Measurements from ENCODE around the gene TSPAN33.
"Not testable (repeated sequence)": the region's sequence is repeated elsewhere in the genome, so short reads cannot be mapped to it uniquely, and the experiment has no call there.

Gene TSPAN33

DNA sequence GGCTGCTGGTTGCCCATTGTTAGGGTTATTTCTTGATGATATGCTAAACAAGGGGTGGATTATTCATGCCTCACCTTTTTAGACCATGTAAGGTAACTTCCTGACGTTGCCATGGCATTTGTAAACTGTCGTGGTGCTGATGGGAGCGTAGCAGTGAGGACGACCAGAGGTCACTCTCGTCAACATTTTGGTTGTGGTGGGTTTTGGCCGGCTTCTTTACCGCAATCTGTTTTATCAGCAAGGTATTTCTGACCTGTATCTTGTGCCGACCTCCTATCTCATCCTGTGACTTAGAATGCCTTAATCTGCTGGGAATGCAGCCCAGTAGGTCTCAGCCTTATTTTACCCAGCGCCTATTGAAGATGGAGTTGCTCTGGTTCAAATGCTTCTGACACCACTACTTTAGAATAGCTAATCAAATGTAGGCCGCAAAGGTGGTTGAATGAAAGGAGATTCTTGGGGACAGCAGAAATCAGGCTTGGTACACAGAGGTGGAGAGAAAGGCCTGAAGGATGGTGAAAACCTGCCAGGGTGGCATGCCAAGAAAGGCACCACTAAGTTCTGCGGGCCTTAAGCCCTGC is 26.0 kb downstream of the TSPAN33 start:
- no peak for DNase-seq

DNA sequence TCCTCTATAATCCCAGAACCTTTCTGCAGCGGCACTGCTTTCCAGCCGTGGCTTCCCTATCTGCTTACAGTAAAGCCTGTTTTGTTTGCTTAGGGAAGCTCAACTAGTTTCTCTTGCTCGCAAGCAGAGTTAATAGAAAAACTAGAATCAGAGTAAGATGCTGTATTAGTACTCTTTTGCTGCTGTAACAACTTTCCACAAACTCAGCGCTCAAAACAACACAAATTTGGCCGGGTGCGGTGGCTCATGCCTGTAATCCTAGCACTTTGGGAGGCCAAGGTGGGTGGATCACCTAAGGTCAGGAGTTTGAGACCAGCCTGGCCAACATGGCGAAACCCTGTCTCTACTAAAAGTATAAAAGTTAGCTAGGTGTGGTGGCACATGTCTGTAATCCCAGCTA is 29.4 kb downstream of the TSPAN33 start:
- DNase-seq = not testable (repeated sequence)

DNA sequence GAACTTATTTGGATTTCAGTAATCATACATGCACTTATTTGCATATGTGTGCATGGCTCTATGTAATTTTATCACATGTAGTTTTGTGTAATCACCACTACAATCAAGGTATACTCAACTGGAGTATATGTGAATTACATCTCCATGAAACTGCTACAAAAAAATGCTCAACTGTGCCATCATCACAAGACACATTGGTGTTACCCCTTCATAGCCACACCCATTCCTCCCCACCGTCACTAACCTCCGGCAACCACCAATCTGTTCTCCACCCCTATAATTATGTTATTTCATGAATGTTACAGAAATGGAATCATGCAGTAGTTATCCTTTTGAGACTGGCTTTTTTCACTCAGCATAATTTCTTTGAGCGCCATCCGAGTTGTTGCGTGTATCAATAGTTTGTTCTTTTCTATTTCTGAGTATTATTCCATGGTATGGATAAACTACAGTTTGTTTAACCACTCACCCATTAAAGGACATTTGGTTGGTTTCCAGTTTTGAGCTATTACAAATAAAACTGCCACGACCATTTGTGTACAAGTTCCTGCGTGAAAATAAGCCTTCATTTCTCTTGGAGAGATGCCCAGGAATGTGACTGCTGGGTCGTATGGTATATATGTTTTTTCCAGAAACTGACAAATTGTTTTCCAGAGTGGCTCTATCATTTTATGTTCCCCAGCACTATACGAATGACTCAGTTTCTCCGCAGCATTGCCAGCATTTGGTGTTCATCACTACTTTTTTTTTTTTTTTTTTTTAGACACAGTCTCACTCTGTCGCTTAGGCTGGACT is 32.6 kb downstream of the TSPAN33 start:
- no peak for DNase-seq

DNA sequence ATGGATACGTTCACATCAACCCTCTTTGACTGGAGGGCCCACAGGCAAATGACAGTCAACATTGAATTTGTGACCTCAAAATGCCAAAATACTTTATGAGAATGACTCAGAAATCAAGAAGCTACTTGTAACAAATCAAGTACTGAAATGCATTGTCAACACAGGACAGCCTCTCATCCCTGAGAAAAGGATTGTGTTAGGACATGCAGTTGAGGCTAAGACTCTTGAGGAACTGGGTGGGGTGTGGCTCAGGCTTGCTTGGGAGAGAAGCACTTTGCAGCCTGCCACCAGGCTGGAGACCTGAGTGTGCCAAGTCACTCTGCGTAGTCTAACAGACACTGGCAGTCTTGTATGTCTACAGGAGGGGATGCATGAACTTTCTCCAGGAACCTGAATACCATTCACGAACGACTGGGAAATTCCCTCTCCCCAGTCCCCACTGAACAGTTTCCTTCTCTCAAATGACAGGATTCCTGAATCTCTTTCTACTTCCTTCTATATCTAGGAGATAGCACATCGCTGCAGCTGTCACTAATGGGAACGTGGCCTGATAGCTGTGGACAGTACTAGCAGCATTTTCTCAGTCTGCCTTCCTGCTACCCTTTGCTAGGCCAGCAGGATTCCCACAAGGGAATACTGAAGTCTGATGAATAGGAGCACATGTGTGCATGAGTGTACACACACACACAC is 40.6 kb downstream of the TSPAN33 start:
- no peak for DNase-seq

DNA sequence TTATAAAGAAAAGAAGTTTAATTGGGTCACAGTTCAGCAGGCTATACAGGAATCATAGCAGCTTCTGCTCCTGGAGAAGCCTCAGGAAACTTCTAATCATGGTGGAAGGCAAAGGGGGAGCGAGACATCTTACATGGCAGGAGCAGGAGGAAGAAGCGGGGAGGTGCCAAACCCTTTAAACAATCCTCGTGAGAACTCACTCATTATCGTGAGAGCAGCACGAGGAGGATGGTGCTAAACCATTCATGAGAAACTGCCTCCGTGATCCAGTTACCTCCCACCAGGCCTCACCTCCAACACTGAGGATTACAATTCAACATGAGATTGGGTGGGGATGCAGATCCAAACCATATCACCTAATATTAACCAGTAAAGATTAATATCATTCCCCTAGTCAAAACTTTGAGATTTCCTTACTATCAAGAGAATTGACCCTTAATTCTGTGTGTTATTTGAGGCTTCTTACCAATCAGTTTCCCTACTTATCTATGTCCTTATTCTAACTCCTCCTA is 42.3 kb downstream of the TSPAN33 start:
- DNase-seq = no peak

DNA sequence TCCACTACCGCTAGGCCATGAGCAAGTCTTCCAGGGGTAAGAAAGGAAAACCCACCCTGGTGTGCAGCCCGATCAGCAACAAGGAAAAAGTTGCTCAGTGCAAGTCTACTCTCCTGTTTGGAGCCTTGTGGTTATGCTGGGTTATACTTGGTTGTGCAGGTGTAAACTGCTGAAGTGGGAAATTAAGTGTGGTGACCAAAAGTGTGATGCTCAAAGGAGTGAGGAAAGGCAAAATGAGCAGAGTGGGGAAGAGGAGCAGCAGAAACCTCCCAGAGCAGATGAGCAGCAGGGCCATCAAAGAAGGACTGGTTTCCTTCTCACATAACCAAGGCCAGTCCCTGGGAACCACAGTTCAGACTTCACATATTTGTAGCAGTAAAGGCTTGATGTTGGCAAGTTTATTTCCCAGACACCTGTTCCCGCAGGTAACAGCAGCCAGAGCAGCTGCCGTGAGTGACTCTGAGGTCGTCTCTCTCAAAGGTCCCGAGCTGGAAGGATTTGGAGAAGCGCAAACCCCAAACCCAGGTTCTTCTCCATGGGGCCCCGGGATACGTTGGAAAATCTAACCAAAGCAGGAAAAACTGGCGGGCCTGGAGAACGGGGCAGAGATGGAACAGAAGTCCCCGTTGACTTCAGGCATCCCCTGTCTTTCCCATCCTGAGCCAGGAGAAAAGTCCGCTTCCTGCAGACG is 43.3 kb downstream of the TSPAN33 start:
- DNase-seq = no peak

DNA sequence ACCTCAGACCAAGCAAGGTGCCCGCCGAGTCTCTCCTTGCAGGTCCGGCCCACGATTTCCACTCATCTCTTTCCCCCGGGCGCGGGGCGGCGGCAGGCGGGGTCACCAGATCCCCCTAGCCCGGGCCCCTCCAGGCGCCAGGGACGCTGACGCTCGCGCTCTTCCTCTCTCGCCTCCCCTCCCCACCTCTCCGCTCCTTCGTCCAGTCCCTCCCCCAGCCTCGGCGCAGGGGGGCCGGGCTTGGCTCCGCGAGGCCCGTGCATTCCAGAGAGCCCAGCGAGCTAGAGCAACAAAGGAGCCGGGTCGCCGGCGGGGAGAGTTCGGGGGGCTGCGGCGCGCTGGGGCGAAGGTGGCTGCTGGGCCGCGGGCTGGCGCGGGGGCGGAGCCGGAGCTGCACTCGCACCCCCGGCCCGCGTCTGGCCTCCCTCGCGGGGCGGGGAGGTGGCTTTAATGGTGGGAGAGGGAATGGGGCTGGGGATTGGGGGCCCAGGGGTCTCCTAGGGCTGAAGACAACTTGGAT is 43.9 kb downstream of the TSPAN33 start, which contains the start of gene SMO:
Gene SMO (plus strand): TSS at position 262 of the 520 bp plus-strand sequence. CDS start 519 bp downstream, outside the sequence.
- no peak for DNase-seq

DNA sequence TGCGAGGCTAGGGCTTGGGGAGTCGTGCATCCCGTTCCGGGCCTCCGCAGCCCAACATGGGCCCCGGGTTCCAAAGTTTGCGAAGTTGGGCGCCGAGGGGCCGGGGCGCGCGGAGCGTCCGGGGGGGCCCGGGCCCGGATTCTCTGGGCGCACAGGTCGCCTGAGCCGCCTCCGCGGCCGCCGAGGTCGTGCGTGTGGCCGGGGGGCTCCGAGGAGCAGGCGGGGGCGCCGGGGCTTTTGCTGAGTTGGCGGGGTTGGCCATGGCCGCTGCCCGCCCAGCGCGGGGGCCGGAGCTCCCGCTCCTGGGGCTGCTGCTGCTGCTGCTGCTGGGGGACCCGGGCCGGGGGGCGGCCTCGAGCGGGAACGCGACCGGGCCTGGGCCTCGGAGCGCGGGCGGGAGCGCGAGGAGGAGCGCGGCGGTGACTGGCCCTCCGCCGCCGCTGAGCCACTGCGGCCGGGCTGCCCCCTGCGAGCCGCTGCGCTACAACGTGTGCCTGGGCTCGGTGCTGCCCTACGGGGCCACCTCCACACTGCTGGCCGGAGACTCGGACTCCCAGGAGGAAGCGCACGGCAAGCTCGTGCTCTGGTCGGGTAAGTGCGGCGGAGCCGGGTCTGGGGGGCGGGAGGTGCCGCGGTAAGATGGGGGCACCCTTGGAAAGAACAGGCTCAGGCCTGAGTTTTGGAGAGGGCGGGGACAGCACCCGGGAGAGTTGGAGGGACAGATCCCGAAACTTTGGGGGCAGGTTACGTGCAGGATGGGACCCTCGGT is 44.6 kb downstream of the TSPAN33 start:
- no peak for DNase-seq

DNA sequence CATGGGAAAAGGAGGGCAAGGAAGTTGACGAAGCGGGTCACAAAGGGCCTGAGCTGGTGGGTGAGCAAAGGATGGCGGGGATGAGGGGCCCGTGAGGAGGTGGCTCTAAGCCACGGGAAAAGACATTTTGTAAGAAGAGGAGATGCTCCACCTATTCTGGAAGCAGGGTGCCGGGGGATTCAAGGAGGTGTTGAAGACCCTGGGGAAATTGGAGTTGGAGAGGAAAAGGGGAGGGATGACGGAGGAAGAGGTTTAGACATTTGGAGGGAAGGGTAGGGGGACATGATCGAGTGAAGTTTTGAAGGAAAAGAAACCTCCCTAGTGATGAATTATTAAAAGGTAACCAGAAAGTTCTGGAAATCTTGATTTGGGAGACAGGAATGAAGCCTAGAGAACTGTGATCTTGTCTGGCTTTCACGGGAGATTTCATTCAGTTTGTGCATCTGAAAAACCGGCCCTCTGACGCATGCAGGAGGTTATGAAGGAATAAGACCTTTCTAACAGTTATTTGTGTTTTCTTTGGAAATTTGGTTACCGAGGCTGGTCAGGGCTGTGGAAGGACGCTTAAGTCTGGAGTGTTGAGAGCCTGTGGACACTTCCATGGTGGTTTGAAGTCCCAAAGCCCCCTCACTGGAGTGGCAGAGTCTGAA is 45.3 kb downstream of the TSPAN33 start:
- DNase-seq = no peak

DNA sequence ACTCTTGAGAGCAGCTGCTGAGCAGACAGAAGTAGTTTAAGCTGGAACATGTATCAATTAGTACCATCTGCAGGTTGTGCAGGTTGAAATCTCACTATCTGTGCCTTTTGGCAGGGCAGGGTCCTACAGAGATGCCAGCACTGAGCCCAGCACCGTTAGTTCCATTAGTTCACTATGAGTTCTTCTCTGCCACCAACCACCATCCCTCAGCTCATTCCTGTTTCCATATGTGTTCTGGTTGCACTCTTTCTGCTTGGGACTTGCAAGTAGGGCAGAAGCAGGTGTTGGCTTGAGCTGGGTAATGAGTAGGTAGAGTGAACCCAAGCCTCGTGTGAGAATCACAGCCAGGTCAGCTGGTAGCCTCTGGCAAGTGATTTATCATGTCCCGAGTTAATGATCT is 46.8 kb downstream of the TSPAN33 start:
- DNase-seq = no peak

DNA sequence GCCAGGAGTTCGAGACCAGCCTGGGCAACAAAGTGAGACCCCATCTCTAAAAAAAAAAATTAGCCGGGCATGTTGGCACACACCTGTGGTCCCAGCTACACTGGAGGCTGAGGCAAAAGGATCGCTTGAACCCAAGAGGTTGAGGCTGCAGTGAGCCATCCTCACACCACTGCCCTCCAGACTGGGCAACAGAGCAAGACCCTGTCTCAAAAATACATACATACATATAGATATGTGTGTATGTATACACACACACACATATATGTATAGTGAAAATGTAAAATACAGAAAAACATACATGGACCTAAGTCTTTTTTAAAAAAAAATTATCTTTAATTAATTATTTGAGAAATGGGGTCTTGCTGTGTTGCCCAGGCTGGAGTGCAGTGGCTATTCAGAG is 49.4 kb downstream of the TSPAN33 start:
- DNase-seq = no peak

DNA sequence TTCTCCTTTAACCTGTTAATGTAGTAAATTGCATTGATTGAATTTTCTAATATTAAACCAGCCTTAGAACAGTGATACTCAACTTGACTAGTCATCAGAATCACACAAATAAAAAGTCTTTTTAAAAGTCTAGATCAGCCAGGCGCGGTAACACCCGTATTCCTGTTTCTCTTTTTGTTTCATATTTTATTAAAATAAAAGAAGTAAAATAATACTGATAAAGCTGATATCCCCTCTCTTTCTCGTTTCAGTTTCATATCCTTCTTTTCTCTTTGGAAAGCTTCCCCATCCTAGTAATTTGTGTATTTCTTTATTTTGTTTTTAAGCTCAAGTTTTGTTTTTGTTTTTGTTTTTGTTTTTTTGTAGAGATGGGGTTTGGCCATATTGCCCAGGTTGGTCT is 53.3 kb downstream of the TSPAN33 start:
- DNase-seq = no peak

DNA sequence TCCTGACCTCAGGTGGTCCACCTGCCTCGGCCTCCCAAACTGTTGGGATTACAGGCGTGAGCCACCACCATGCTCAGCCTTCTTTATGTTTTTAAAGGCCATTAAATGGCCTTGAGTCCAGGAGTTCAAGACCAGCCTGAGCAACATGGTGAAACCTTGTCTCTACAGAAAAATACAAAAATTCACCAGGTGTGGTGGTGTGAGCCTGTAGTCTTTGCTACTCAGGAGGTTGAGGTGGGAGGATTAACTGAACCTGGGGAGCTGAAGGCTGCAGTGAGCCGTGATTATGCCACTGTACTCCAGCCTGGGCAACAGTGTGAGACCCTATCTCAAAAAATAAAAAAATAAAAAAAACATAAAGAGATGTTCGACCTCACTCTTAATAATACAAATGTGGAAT is 54.9 kb downstream of the TSPAN33 start:
- no peak for DNase-seq

DNA sequence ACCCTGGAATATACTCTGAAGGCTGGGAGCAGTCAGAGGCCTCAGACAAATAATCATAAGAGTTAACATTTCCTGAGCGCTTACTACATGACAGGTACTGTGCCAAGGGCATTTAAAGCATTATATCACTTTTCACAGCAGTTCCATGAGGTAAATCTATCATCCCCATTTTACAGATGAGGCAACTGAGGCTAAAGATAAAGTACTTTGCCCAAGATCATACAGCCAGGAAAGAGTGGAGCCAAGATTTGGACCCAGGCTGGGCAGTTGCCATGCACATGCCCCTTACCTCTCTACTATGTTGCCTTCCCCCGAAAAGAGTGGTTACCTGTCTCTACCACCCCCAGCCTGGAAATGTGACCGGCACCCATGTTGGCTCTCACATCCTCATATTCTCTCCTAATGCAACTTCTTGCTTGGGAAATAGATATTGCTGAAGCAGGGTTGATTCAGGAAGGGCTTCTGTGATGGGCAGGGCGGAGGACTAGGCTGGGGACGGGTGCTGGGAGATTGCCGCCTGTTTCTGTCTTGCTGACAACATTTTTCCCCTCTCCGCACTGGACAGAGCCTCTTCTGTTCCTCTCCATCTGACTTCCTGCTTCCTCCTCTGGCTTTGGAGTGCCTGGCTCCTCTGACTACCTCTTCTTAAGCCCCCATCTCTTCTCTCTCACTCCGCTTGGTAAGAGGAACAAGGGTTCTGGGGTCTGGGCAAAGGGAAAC is 57.7 kb downstream of the TSPAN33 start:
- DNase-seq = no peak

DNA sequence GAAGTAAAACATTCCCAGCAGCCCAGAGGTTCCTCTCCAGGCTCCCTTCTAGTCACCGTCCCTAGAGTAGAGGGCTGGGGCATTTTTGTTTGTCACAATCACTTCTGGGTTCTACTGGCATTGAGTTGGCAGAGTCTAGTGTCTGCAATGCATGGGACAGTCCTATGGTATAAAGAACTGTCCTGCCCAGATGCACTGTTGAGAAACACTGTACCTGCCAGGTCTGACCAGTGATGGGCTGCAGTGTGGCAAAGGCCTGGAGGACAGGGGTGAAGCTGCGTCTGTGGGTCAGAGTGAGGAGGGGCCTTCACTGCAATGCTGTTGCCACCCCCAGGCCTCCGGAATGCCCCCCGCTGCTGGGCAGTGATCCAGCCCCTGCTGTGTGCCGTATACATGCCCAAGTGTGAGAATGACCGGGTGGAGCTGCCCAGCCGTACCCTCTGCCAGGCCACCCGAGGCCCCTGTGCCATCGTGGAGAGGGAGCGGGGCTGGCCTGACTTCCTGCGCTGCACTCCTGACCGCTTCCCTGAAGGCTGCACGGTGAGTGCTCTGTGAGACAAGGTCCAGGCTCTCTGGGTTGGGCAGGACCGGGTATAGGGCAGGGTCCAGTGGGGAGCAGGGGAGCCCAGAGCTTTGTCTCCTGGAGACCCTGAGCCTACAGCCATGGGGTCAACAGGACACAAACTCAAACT is 58.7 kb downstream of the TSPAN33 start:
- DNase-seq = no peak

DNA sequence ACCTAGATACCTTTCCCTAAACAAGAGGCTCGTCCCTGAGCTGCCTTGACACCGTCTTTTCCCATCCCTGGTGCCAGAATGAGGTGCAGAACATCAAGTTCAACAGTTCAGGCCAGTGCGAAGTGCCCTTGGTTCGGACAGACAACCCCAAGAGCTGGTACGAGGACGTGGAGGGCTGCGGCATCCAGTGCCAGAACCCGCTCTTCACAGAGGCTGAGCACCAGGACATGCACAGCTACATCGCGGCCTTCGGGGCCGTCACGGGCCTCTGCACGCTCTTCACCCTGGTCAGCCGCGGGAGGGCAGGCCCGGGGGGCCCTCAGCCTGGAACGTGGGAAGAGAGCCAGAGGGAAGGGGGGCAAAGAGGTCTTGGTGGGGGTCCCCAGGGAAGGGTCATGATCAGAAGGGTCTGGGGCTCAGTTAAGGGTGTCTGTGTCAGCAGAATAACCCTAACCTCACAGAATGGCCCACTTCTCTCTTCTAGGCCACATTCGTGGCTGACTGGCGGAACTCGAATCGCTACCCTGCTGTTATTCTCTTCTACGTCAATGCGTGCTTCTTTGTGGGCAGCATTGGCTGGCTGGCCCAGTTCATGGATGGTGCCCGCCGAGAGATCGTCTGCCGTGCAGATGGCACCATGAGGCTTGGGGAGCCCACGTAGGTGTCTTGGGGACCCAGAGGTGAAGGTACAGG is 60.8 kb downstream of the TSPAN33 start:
- DNase-seq = no peak

DNA sequence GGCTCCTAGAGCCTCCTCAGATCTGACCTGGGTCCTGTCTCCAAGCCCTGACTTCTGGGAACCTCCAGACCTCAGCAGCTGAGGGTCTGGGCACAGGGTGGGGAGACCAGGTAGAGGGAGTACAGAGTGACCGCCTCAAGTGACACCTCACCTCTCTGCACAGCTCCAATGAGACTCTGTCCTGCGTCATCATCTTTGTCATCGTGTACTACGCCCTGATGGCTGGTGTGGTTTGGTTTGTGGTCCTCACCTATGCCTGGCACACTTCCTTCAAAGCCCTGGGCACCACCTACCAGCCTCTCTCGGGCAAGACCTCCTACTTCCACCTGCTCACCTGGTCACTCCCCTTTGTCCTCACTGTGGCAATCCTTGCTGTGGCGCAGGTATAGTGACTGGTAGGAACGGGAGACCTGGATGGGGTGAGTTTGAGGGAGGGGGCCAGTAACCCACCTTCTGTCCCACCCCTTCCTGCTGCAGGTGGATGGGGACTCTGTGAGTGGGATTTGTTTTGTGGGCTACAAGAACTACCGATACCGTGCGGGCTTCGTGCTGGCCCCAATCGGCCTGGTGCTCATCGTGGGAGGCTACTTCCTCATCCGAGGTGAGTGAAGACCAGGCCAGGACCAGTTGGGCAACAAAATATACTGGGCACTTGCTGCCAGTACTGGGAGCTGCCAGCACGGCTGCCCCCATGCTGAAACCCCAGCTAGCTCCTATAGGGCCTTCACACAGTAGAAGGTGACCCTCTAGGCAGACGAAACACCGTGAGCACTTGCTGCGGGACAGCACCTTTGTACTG is 61.7 kb downstream of the TSPAN33 start:
- DNase-seq = no peak

DNA sequence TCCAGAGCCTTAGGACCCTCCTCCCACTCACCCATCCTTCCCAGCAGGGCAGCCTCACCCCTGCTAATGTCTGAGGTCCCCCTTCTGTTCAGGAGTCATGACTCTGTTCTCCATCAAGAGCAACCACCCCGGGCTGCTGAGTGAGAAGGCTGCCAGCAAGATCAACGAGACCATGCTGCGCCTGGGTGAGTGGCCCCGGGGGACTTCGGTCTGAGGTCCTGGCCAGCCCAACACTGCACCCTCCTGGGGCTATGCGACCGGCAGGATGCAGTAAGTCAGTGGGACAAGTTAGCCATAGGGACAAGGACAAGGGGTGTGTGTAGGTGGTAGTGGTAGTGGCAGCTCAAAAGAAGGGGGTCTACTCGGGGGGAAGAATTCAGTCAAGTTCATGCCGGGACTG is 64.2 kb downstream of the TSPAN33 start:
- no peak for DNase-seq

Data from activated CD8-positive, alpha-beta memory T cell treated with anti-CD3 and anti-CD28 coated beads, Interleukin-2, amount 50 U/mL, for 48 hours (primary cell).